H9 (cell line): ENCODE results near the gene MYO5B. TPM values are rescaled to one million over a fixed set of nuclear protein-coding genes. Genes with fewer than 3 reads are reported as not detected.

Source experiments
- DNase-seq: peaks from one replicate; pipeline ENCODE4 v3.0.0-alpha.2; 2017
- H2AFZ ChIP-seq: one replicate; pipeline ENCODE4 v1.6.1; 2013; ENCODE audit warnings: mild to moderate bottlenecking, low read length, control low read depth, moderate library complexity
- H2AK5ac ChIP-seq: 2 replicates; pipeline ENCODE4 v1.6.1; 2013; ENCODE audit warnings: low read length, control low read depth, mixed read lengths; ENCODE audit not compliant: insufficient read length
- H2BK120ac ChIP-seq: one replicate; pipeline ENCODE4 v1.6.1; 2013; ENCODE audit warnings: low read depth, mild to moderate bottlenecking, low read length, control low read depth, inconsistent platforms; ENCODE audit not compliant: poor library complexity, severe bottlenecking
- H2BK12ac ChIP-seq: 2 replicates; pipeline ENCODE4 v1.6.1; 2013; ENCODE audit warnings: low read length, control low read depth, mixed read lengths, low read depth; ENCODE audit not compliant: insufficient read length
- H2BK15ac ChIP-seq: 2 replicates; pipeline ENCODE4 v1.6.1; 2013; ENCODE audit warnings: low read depth, low read length, control low read depth
- H2BK20ac ChIP-seq: one replicate; pipeline ENCODE4 v1.6.1; 2013; ENCODE audit warnings: low read depth, mild to moderate bottlenecking, low read length, control low read depth, inconsistent platforms; ENCODE audit not compliant: poor library complexity, severe bottlenecking
- H2BK5ac ChIP-seq: 2 replicates; pipeline ENCODE4 v1.6.1; 2013; ENCODE audit warnings: low read length, control low read depth, mixed read lengths; ENCODE audit not compliant: insufficient read length
- H3K14ac ChIP-seq: 2 replicates; pipeline ENCODE4 v1.6.1; 2013; ENCODE audit warnings: low read length, control low read depth; ENCODE audit not compliant: insufficient read depth
- H3K18ac ChIP-seq: 2 replicates; pipeline ENCODE4 v1.6.1; 2013; ENCODE audit warnings: low read depth, mild to moderate bottlenecking, mixed read lengths, low read length, control low read depth; ENCODE audit not compliant: insufficient read length
- H3K23ac ChIP-seq: 2 replicates; pipeline ENCODE4 v1.6.1; 2013; ENCODE audit warnings: low read length, control low read depth, mixed read lengths, low read depth; ENCODE audit not compliant: insufficient read length
- H3K23me2 ChIP-seq: 2 replicates; pipeline ENCODE4 v1.6.1; 2013; ENCODE audit warnings: low read depth, mild to moderate bottlenecking, mixed read lengths, low read length, control low read depth; ENCODE audit not compliant: insufficient read length, poor library complexity, severe bottlenecking
- H3K27ac ChIP-seq: 2 replicates; pipeline ENCODE4 v1.5.1; 2013; ENCODE audit warnings: low read length, control low read depth, mixed read lengths, low read depth; ENCODE audit not compliant: insufficient read length
- H3K27me3 ChIP-seq: 2 replicates; pipeline ENCODE4 v1.6.1; 2013; ENCODE audit warnings: low read length, control low read depth, inconsistent platforms; ENCODE audit not compliant: insufficient read depth
- H3K4ac ChIP-seq: 2 replicates; pipeline ENCODE4 v1.6.1; 2013; ENCODE audit warnings: low read depth, mild to moderate bottlenecking, control low read depth, inconsistent platforms, low read length, moderate library complexity
- H3K4me1 ChIP-seq: 2 replicates; pipeline ENCODE4 v1.6.1; 2013; ENCODE audit warnings: low read length, control low read depth, inconsistent platforms; ENCODE audit not compliant: insufficient read depth
- H3K4me2 ChIP-seq: 2 replicates; pipeline ENCODE4 v1.6.1; 2013; ENCODE audit warnings: low read length, control low read depth, mixed read lengths; ENCODE audit not compliant: insufficient read length, insufficient read depth
- H3K56ac ChIP-seq: 2 replicates; pipeline ENCODE4 v1.6.1; 2013; ENCODE audit warnings: low read depth, mild to moderate bottlenecking, mixed read lengths, low read length, control low read depth; ENCODE audit not compliant: insufficient read length
- H3K79me1 ChIP-seq: 2 replicates; pipeline ENCODE4 v1.6.1; 2013; ENCODE audit warnings: low read depth, mild to moderate bottlenecking, moderate library complexity, low read length, control low read depth, inconsistent platforms; ENCODE audit not compliant: insufficient read depth, poor library complexity, severe bottlenecking
- H3K79me2 ChIP-seq: 2 replicates; pipeline ENCODE4 v1.6.1; 2013; ENCODE audit warnings: low read length, control low read depth, inconsistent platforms; ENCODE audit not compliant: insufficient read depth
- H3K9ac ChIP-seq: 2 replicates; pipeline ENCODE4 v1.6.1; 2013; ENCODE audit warnings: low read length, control low read depth, mixed read lengths; ENCODE audit not compliant: insufficient read length; ENCODE audit errors: extremely low read depth
- H3K9me3 ChIP-seq: one replicate; pipeline ENCODE4 v1.6.1; 2013; ENCODE audit warnings: low read depth, low read length, inconsistent platforms; ENCODE audit not compliant: control insufficient read depth
- H3T11ph ChIP-seq: one replicate; pipeline ENCODE4 v1.6.1; 2013; ENCODE audit warnings: mild to moderate bottlenecking, low read length, control low read depth, inconsistent platforms
- H4K20me1 ChIP-seq: one replicate; pipeline ENCODE4 v1.6.1; 2013; ENCODE audit not compliant: control insufficient read depth, insufficient read length, insufficient read depth
- H4K5ac ChIP-seq: 2 replicates; pipeline ENCODE4 v1.6.1; 2013; ENCODE audit warnings: low read depth, mild to moderate bottlenecking, mixed read lengths, low read length, control low read depth; ENCODE audit not compliant: insufficient read length
- H4K8ac ChIP-seq: replicated peaks from 2 replicates; pipeline ENCODE4 v1.6.1; 2013; ENCODE audit warnings: low read length, control low read depth, mixed read lengths, low read depth; ENCODE audit not compliant: insufficient read length
- H4K91ac ChIP-seq: 2 replicates; pipeline ENCODE4 v1.6.1; 2013; ENCODE audit warnings: low read depth, mild to moderate bottlenecking, moderate library complexity, mixed read lengths, low read length, control low read depth; ENCODE audit not compliant: insufficient read length
- H3K27ac Mint-ChIP-seq, 3 experiments: 2 replicates in 2 of 3; 3 replicates in 1 of 3; pipeline ENCODE4 v1.8.0; 2020 to 2021; ENCODE audit warnings: mixed read lengths in 3 of 3, mild to moderate bottlenecking in 1 of 3, moderate library complexity in 1 of 3
- H3K27me3 Mint-ChIP-seq: 2 replicates; pipeline ENCODE4 v1.8.0; 2021; ENCODE audit warnings: low read depth, mild to moderate bottlenecking, moderate library complexity, mixed read lengths
- H3K36me3 Mint-ChIP-seq, 3 experiments: 2 replicates in 2 of 3; 3 replicates in 1 of 3; pipeline ENCODE4 v1.8.0; 2020 to 2021; ENCODE audit warnings: low read depth in 3 of 3, mixed read lengths in 3 of 3; ENCODE audit not compliant: insufficient read depth in 1 of 3
- H3K4me1 Mint-ChIP-seq, 2 experiments: 2 replicates each; pipeline ENCODE4 v1.8.0; 2020; ENCODE audit warnings: mixed read lengths in 2 of 2
- H3K4me3 Mint-ChIP-seq, 2 experiments: 2 replicates in 1 of 2; 3 replicates in 1 of 2; pipeline ENCODE4 v1.8.0; 2020 to 2021; ENCODE audit warnings: mild to moderate bottlenecking in 2 of 2, mixed read lengths in 2 of 2, moderate library complexity in 1 of 2
- H3K9me3 Mint-ChIP-seq, 2 experiments: 2 replicates in 1 of 2; 3 replicates in 1 of 2; pipeline ENCODE4 v1.8.0; 2020; ENCODE audit warnings: mild to moderate bottlenecking in 2 of 2, mixed read lengths in 2 of 2, moderate library complexity in 1 of 2
- CTCF ChIP-seq: fragments of 200-600 bp; sonication (generic); conservative IDR thresholded peaks from 3 replicates; pipeline ENCODE4 v1.8.0; 2021; ENCODE audit warnings: antibody characterized with exemption, mild to moderate bottlenecking
- WGBS: extraction: QIAGEN DNeasy Blood & Tissue Kit; methylation state at CpG from one replicate; pipeline ENCODE4 v1.1.7; 2013; ENCODE audit warnings: missing lambda C conversion rate, low lambda C conversion rate, mixed read lengths; ENCODE audit not compliant: insufficient read length; ENCODE audit errors: extremely low coverage; 5-methylcytosine and 5-hydroxymethylcytosine counted together
- total RNA-seq: library from RNA; stranded (reverse); gene quantifications from 2 replicates; pipeline ENCODE4 v1.2.1, GENCODE V29; 2021

Gene MYO5B
- total RNA-seq, 1 experiment from 2014 or later, result 9.3 TPM

GRCh38 chr18:49963217-49963616 is 231.7 kb downstream of the MYO5B start:
- Histone ChIP-seq H3K27ac (no peak overlapping the region), H3K4ac (no peak overlapping the region), H3K79me2 (no peaks in the 10 kb centered on the region), H3K9ac (no peak overlapping the region), H2BK12ac (no peak overlapping the region), H2AK5ac (no peak overlapping the region), H3K4me1 (no peaks in the 10 kb centered on the region), H2BK15ac (no peak overlapping the region), H3K79me1 (no peaks in the 10 kb centered on the region), H4K91ac (no peak overlapping the region), H2BK20ac (no peak overlapping the region), H2BK120ac (no peak overlapping the region), H3K9me3 (no peaks in the 10 kb centered on the region), H4K20me1 (no peaks in the 10 kb centered on the region), H3K18ac (no peak overlapping the region), H3K56ac (no peak overlapping the region), H3K23me2 (no peaks in the 10 kb centered on the region), H3K23ac (no peak overlapping the region), H4K8ac (no peak overlapping the region), H3T11ph (no peak overlapping the region), H4K5ac (no peak overlapping the region), H3K4me2 (no peak overlapping the region), H3K14ac (no peak overlapping the region), H2BK5ac (no peak overlapping the region), H3K27me3 (no peaks in the 10 kb centered on the region), H2AFZ (no peak overlapping the region)
- Mint-ChIP-seq H3K27ac (no peak overlapping the region), H3K9me3 (no peaks in the 10 kb centered on the region; a peak in 1 of 5 replicates), H3K4me3 (no peak overlapping the region), H3K36me3 (no peaks in the 10 kb centered on the region; a peak in 1 of 7 replicates), H3K27me3 (peaks cover 2% of the 10 kb centered on the region; the same call in 1 of the 2 replicates), H3K4me1 (no peaks in the 10 kb centered on the region)
- DNase-seq, result no peak
- no CpG with 5 or more reads among the region's 4 CpGs for WGBS
- no peak for TF ChIP-seq CTCF
